Neural cell (in vitro differentiated cells): ENCODE results near the gene CHRNA4.

ENCODE experiments used
- CTCF ChIP-seq: fragments of 450-650 bp; IDR thresholded peaks from 2 replicates; pipeline ENCODE4 v1.5.1; 2014; ENCODE audit warnings: antibody characterized with exemption, mild to moderate bottlenecking, moderate library complexity; ENCODE audit not compliant: poor library complexity, severe bottlenecking
- EP300 ChIP-seq: fragments of 450-650 bp; conservative IDR thresholded peaks from 2 replicates; pipeline ENCODE4 v1.6.1; 2014; ENCODE audit warnings: antibody characterized with exemption, mild to moderate bottlenecking, moderate library complexity; ENCODE audit not compliant: poor library complexity, severe bottlenecking
- EZH2 ChIP-seq: fragments of 200-600, 300-800 bp; shearing (Covaris generic), sonication (generic); IDR thresholded peaks from 2 replicates; pipeline ENCODE4 v1.6.1; 2014; ENCODE audit warnings: antibody characterized with exemption, low read length, borderline replicate concordance, mild to moderate bottlenecking; ENCODE audit not compliant: insufficient read depth, poor library complexity, severe bottlenecking
- MXI1 ChIP-seq: fragments of 450-650 bp; conservative IDR thresholded peaks from 2 replicates; pipeline ENCODE4 v1.6.1; 2014; ENCODE audit warnings: antibody characterized with exemption, mild to moderate bottlenecking; ENCODE audit not compliant: poor library complexity, severe bottlenecking
- REST ChIP-seq: IDR thresholded peaks from 2 replicates; pipeline ENCODE4 v1.6.1; 2012; ENCODE audit warnings: borderline replicate concordance
- SMC3 ChIP-seq: fragments of 450-650 bp; conservative IDR thresholded peaks from 2 replicates; pipeline ENCODE4 v1.6.1; 2014; ENCODE audit warnings: antibody characterized with exemption, mild to moderate bottlenecking, moderate library complexity; ENCODE audit not compliant: poor library complexity

- no peak for TF ChIP-seq EZH2
- no peak for TF ChIP-seq CTCF
- no peak for TF ChIP-seq MXI1
- no peak for TF ChIP-seq EP300
- TF ChIP-seq REST: no peak
- no peak for TF ChIP-seq SMC3
Measured at GRCh38 chr20:63313349-63314014, 47.7 kb downstream of the CHRNA4 start.
